Activated CD4-positive, alpha-beta T cell treated with anti-CD3 and anti-CD28 coated beads, Interleukin-2, amount 10 ng/mL, durations not matched to agents 24 days and 14 days (primary cell): ENCODE data around the gene CHRM3. TPM values are rescaled to one million over a fixed set of nuclear protein-coding genes. Genes with fewer than 3 reads are reported as not detected.

Experiments
- DNase-seq: peaks from one replicate; pipeline ENCODE4 v3.0.0; 2022
- H3K27ac Mint-ChIP-seq: one replicate; pipeline ENCODE4 v1.8.0; 2022; ENCODE audit warnings: mild to moderate bottlenecking, mixed read lengths
- H3K27me3 Mint-ChIP-seq: one replicate; pipeline ENCODE4 v1.8.0; 2022; ENCODE audit warnings: mixed read lengths
- H3K36me3 Mint-ChIP-seq: one replicate; pipeline ENCODE4 v1.8.0; 2022; ENCODE audit warnings: low read depth, mild to moderate bottlenecking, mixed read lengths
- H3K4me1 Mint-ChIP-seq: one replicate; pipeline ENCODE4 v1.8.0; 2021; ENCODE audit warnings: mixed read lengths
- H3K4me3 Mint-ChIP-seq: one replicate; pipeline ENCODE4 v1.8.0; 2022; ENCODE audit warnings: mild to moderate bottlenecking, moderate library complexity, mixed read lengths
- H3K9me3 Mint-ChIP-seq: one replicate; pipeline ENCODE4 v1.8.0; 2021; ENCODE audit warnings: mixed read lengths
- intact Hi-C: fragments of 100-400 bp; cut with micrococcal nuclease; formaldehyde crosslinking; loops from one replicate; pipeline ENCODE4 v1.15.1; 2023
- total RNA-seq: library from RNA; stranded (reverse); gene quantifications from 2 replicates; pipeline ENCODE4 v1.2.3, GENCODE V29; 2022

Gene CHRM3
- total RNA-seq, 1 donor from 2014 or later = not detected

DNA sequence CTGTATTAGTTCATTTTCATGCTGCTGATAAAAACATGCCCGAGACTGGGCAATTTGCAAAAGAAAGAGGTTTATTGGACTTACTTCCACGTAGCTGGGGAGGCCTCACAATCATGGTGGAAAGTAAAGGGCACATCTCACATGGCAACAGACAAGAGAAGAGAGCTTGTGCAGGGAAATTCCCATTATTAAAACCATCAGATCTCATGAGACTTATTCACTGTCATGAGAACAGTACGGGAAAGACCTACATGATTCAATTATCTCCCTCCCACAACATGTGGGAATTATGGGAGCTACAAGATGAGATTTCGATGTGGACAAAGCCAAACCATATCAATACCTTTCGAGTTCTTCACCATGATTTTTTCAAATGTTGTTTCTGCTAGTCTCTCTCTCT lies 3.7 kb upstream of the CHRM3 start:
- intact Hi-C loops = no loop called here
- DNase-seq = no peak
- peaks cover 2% of the 10 kb centered on the region for H3K36me3 Mint-ChIP-seq
- peaks cover 40% of the 10 kb centered on the region for H3K27me3 Mint-ChIP-seq
- peaks cover 14% of the 10 kb centered on the region for H3K4me1 Mint-ChIP-seq
- H3K4me3 Mint-ChIP-seq = no peak overlapping the region
- no peak overlapping the region for H3K27ac Mint-ChIP-seq
- no peaks in the 10 kb centered on the region for H3K9me3 Mint-ChIP-seq

DNA sequence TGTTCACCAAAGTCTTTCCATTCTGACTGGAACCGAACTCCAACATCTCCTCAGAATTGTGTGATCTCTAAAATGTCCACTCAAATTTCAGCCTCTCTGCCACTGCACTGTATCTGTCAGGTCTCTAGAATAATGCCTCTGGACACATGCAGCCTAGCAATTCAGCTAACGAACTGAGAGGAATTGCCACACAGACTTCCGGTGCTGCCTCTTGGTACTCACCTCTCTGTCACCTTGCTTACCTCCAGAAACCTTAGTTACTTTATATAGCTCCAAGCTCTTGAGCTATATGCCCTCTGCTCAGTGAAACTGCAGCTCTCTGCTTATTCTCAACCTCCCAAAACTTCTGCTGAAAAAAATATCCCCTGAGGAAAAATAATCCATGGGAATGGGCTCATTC lies 2.7 kb upstream of the CHRM3 start:
- Mint-ChIP-seq H3K4me1 (peaks cover 17% of the 10 kb centered on the region), H3K27me3 (peaks cover 50% of the 10 kb centered on the region), H3K4me3 (no peak overlapping the region), H3K9me3 (no peaks in the 10 kb centered on the region), H3K36me3 (peaks cover 2% of the 10 kb centered on the region), H3K27ac (no peak overlapping the region)
- DNase-seq = no peak
- intact Hi-C loops = no loop called here

DNA sequence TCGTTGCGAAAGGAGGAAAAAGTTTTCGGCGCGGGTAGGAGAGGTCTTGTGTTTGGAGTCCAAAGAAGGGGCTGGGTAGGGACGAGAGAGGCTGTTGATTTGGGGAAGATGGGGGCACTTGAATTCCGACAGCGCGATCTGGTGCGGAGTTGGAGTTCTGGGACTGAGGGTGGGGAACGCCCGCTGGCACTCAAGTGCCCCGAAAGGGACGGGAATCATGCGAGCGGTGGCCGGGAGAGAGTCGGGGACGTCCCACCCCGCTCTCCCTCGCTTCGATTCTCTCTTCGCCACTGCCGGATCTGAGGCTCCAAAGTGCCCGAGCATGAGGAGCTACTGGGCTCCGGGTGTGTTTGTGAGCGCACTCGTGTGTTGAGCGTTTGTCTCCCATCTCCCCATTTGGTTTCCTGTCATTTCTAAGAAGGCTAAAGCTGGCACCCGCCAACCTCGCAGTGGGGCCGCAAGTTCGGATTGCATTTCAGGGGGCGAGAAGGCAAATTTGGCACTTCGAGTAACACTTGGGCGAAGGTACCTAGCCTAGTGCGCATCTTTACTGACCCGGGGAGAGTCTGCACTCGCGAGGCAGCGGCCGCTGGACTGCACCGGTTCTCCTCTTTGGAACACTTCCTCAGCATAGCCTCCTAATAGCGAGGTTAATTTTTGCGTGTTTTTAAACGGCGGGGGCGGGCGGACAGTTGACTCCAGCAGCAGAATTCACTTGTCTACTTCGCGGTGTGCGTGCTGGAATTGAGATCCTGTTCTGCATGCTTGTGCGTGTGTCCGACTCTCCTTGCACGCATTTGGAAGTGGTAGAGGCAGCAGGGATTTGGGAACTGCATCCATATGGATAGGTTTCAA lies 1.2 kb downstream of the CHRM3 start:
- H3K4me3 Mint-ChIP-seq = peak overlapping the region; percentile 88
- peaks cover 2% of the 10 kb centered on the region for H3K36me3 Mint-ChIP-seq
- intact Hi-C loops = no loop called here
- peaks cover 4% of the 10 kb centered on the region for H3K9me3 Mint-ChIP-seq
- H3K4me1 Mint-ChIP-seq = peaks cover 17% of the 10 kb centered on the region
- H3K27ac Mint-ChIP-seq = no peak overlapping the region
- peak; percentile 55 for DNase-seq
- peaks cover 57% of the 10 kb centered on the region for H3K27me3 Mint-ChIP-seq

DNA sequence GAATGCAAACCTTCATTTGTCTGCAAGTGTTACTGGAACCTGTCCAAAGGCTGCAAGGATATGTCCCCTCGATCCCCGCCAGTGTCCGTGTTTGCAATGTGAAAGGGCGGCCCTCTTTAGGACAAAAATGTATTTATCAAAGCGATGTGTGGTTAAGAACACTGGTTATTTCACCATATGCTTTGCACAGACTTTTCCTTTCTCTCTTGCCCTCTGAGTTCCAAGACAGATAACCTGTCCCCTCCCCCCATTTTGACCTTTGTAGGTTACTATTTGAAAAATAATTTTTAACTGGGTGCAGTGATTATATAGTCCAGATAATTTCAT lies 1.8 kb downstream of the CHRM3 start:
- no peak for DNase-seq
- H3K4me1 Mint-ChIP-seq = peaks cover 17% of the 10 kb centered on the region
- peaks cover 57% of the 10 kb centered on the region for H3K27me3 Mint-ChIP-seq
- H3K4me3 Mint-ChIP-seq = peak overlapping the region; percentile 88
- H3K9me3 Mint-ChIP-seq = peaks cover 4% of the 10 kb centered on the region
- H3K36me3 Mint-ChIP-seq = peaks cover 2% of the 10 kb centered on the region
- H3K27ac Mint-ChIP-seq = no peak overlapping the region
- intact Hi-C loops = no loop called here

DNA sequence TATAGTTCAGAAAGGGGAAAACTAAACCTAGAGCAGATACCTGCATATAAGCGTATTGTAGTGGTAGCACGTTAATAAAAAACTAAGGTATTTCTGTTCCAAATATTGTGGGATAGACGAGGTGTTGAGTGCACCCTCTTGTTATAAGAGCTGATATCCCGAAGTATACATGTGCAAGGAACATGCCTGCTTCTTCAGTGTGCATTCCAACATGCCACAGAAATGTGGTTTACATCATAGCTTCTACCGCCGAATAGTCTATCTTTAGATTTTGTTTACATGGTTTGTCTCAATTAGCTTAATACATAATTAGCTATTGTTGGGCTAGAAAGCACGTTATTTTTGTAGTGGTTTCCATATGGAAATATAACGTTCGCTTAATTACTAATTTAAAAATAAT lies 2.2 kb downstream of the CHRM3 start:
- Mint-ChIP-seq H3K9me3 (peaks cover 4% of the 10 kb centered on the region), H3K4me3 (no peak overlapping the region), H3K27ac (no peak overlapping the region), H3K27me3 (peaks cover 53% of the 10 kb centered on the region), H3K36me3 (peaks cover 2% of the 10 kb centered on the region), H3K4me1 (peaks cover 17% of the 10 kb centered on the region)
- no peak for DNase-seq
- intact Hi-C loops = no loop called here

GRCh38 chr1:239389703-239390102 lies 3.3 kb downstream of the CHRM3 start:
- no peak overlapping the region for H3K27ac Mint-ChIP-seq
- H3K27me3 Mint-ChIP-seq = peaks cover 47% of the 10 kb centered on the region
- peaks cover 4% of the 10 kb centered on the region for H3K9me3 Mint-ChIP-seq
- H3K4me1 Mint-ChIP-seq = peaks cover 17% of the 10 kb centered on the region
- no peak for DNase-seq
- intact Hi-C loops = no loop called here
- H3K36me3 Mint-ChIP-seq = peaks cover 2% of the 10 kb centered on the region
- no peak overlapping the region for H3K4me3 Mint-ChIP-seq

GRCh38 chr1:239392271-239392670 lies 5.9 kb downstream of the CHRM3 start:
- H3K27me3 Mint-ChIP-seq = peaks cover 30% of the 10 kb centered on the region
- no peaks in the 10 kb centered on the region for H3K36me3 Mint-ChIP-seq
- DNase-seq = no peak
- no peak overlapping the region for H3K4me3 Mint-ChIP-seq
- intact Hi-C loops = no loop called here
- peaks cover 7% of the 10 kb centered on the region for H3K4me1 Mint-ChIP-seq
- H3K27ac Mint-ChIP-seq = no peak overlapping the region
- H3K9me3 Mint-ChIP-seq = peaks cover 4% of the 10 kb centered on the region

DNA sequence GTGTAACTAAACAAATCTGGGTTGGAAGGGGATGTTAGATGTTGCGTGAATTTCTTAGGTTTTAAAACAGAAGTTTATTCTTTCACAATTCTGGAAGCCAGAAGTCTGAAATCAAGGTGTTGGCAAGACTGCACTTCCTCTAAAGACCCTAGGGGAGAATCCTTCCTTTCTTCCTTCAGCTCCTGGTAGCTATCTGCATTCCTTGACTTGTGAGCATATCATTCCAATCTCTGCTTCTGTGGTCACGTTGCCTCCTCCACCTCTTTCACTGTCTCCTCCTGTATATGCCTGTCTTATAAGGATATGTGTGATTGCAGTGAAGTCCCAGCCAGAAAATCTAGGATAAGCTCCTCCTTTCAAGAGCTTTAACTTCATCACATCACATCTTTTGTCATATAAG lies 7.7 kb downstream of the CHRM3 start:
- H3K27ac Mint-ChIP-seq = no peak overlapping the region
- intact Hi-C loops = no loop called here
- no peaks in the 10 kb centered on the region for H3K36me3 Mint-ChIP-seq
- peaks cover 12% of the 10 kb centered on the region for H3K27me3 Mint-ChIP-seq
- peaks cover 4% of the 10 kb centered on the region for H3K9me3 Mint-ChIP-seq
- no peak for DNase-seq
- H3K4me1 Mint-ChIP-seq = no peaks in the 10 kb centered on the region
- no peak overlapping the region for H3K4me3 Mint-ChIP-seq

GRCh38 chr1:239413916-239414315 lies 27.5 kb downstream of the CHRM3 start:
- peaks cover 4% of the 10 kb centered on the region for H3K9me3 Mint-ChIP-seq
- no peaks in the 10 kb centered on the region for H3K27me3 Mint-ChIP-seq
- intact Hi-C loops = no loop called here
- no peak overlapping the region for H3K27ac Mint-ChIP-seq
- no peak for DNase-seq
- no peak overlapping the region for H3K4me3 Mint-ChIP-seq
- H3K36me3 Mint-ChIP-seq = peaks cover 3% of the 10 kb centered on the region
- H3K4me1 Mint-ChIP-seq = no peaks in the 10 kb centered on the region

- Mint-ChIP-seq H3K9me3 (peaks cover 2% of the 10 kb centered on the region), H3K36me3 (peaks cover 3% of the 10 kb centered on the region), H3K27ac (no peak overlapping the region), H3K4me1 (no peaks in the 10 kb centered on the region), H3K4me3 (no peak overlapping the region), H3K27me3 (no peaks in the 10 kb centered on the region)
- DNase-seq = no peak
- intact Hi-C loops = no loop called here
These were observed 30.9 kb downstream of the CHRM3 start for GRCh38 chr1:239417221-239417620.

- DNase-seq = no peak
- Mint-ChIP-seq H3K36me3 (no peaks in the 10 kb centered on the region), H3K27me3 (no peaks in the 10 kb centered on the region), H3K4me1 (no peaks in the 10 kb centered on the region), H3K9me3 (no peaks in the 10 kb centered on the region), H3K4me3 (no peak overlapping the region), H3K27ac (no peak overlapping the region)
- intact Hi-C loops = no loop called here
These were observed 31.7 kb downstream of the CHRM3 start for GRCh38 chr1:239417986-239418640.

DNA sequence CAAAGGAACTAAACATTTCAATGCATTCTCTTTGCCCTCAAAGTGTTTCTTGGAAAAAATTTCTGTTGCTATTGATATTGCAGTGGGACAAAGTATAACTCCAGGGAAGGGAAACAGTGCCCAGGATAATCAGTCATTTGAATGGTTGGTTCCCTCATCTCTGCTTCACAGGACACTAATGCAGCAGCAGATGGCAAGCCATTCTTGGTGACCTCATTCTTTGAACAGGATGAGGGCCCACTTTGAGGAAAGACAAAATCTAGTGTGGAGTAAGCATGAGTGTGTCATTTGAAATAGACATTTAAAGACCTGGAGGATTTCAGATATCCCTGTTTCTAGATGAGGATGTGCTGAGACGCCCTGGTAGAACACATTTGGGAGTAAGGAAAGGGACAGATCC lies 32.3 kb downstream of the CHRM3 start:
- Mint-ChIP-seq H3K27me3 (no peaks in the 10 kb centered on the region), H3K27ac (no peak overlapping the region), H3K4me1 (no peaks in the 10 kb centered on the region), H3K9me3 (no peaks in the 10 kb centered on the region), H3K36me3 (no peaks in the 10 kb centered on the region), H3K4me3 (no peak overlapping the region)
- intact Hi-C loops = no loop called here
- DNase-seq = no peak

- H3K27me3 Mint-ChIP-seq = no peaks in the 10 kb centered on the region
- H3K36me3 Mint-ChIP-seq = no peaks in the 10 kb centered on the region
- no peak overlapping the region for H3K4me3 Mint-ChIP-seq
- peaks cover 3% of the 10 kb centered on the region for H3K9me3 Mint-ChIP-seq
- no peaks in the 10 kb centered on the region for H3K4me1 Mint-ChIP-seq
- no peak for DNase-seq
- H3K27ac Mint-ChIP-seq = no peak overlapping the region
- intact Hi-C loops = no loop called here
These were observed 35.4 kb downstream of the CHRM3 start for GRCh38 chr1:239421811-239422210.

GRCh38 chr1:239422818-239423217 lies 36.5 kb downstream of the CHRM3 start:
- intact Hi-C loops = no loop called here
- H3K36me3 Mint-ChIP-seq = no peaks in the 10 kb centered on the region
- no peaks in the 10 kb centered on the region for H3K27me3 Mint-ChIP-seq
- H3K4me1 Mint-ChIP-seq = no peaks in the 10 kb centered on the region
- H3K27ac Mint-ChIP-seq = no peak overlapping the region
- H3K4me3 Mint-ChIP-seq = no peak overlapping the region
- peaks cover 3% of the 10 kb centered on the region for H3K9me3 Mint-ChIP-seq
- no peak for DNase-seq
